Skeletal muscle cell (primary cell): ENCODE results near the gene DDX17.

Experiments used
- DNase-seq: peaks from one replicate; pipeline ENCODE4 v3.0.0-alpha.2; 2010; ENCODE audit warnings: low read depth
- H3K4me3 ChIP-seq: 2 replicates; pipeline ENCODE4 v1.5.1; 2011; ENCODE audit warnings: low read depth, mild to moderate bottlenecking, control low read depth, low read length, moderate library complexity

DDX17 gene

GRCh38 chr22:38453066-38453672 lies 52.9 kb downstream of the DDX17 start:
- no peak for DNase-seq
- no peak overlapping the region for H3K4me3 ChIP-seq

- no peak for DNase-seq
- no peak overlapping the region for H3K4me3 ChIP-seq
Observed at GRCh38 chr22:38452373-38453065, 53.6 kb downstream of the DDX17 start.

- no peak for DNase-seq
- no peak overlapping the region for H3K4me3 ChIP-seq
Observed at GRCh38 chr22:38451864-38452263, 54.2 kb downstream of the DDX17 start.

GRCh38 chr22:38451404-38451803 lies 54.7 kb downstream of the DDX17 start:
- no peak for DNase-seq
- H3K4me3 ChIP-seq = no peak overlapping the region

GRCh38 chr22:38450234-38450797 lies 55.8 kb downstream of the DDX17 start:
- H3K4me3 ChIP-seq = no peak overlapping the region
- DNase-seq = no peak

- H3K4me3 ChIP-seq = no peak overlapping the region
- DNase-seq = no peak
Observed at GRCh38 chr22:38449776-38450175, 56.3 kb downstream of the DDX17 start.

- DNase-seq = no peak
Observed at GRCh38 chr22:38448945-38449745, 57.0 kb downstream of the DDX17 start.

GRCh38 chr22:38446018-38446601 lies 60.0 kb downstream of the DDX17 start:
- H3K4me3 ChIP-seq = no peak overlapping the region

More at GRCh38 chr22:38448945-38449745, 57.0 kb downstream of the DDX17 start:
- no peak overlapping the region for H3K4me3 ChIP-seq

GRCh38 chr22:38444783-38445182 lies 61.3 kb downstream of the DDX17 start:
- H3K4me3 ChIP-seq = no peak overlapping the region
- no peak for DNase-seq

More at GRCh38 chr22:38446018-38446601, 60.0 kb downstream of the DDX17 start:
- no peak for DNase-seq

GRCh38 chr22:38443628-38444521 lies 62.2 kb downstream of the DDX17 start:
- H3K4me3 ChIP-seq = no peak overlapping the region

GRCh38 chr22:38442967-38443627 lies 63.0 kb downstream of the DDX17 start:
- no peak overlapping the region for H3K4me3 ChIP-seq
- no peak for DNase-seq

More at GRCh38 chr22:38443628-38444521, 62.2 kb downstream of the DDX17 start:
- no peak for DNase-seq

- H3K4me3 ChIP-seq = no peak overlapping the region
- DNase-seq = no peak
Observed at GRCh38 chr22:38441620-38442287, 64.4 kb downstream of the DDX17 start.

GRCh38 chr22:38440747-38441350 lies 65.3 kb downstream of the DDX17 start:
- no peak overlapping the region for H3K4me3 ChIP-seq

GRCh38 chr22:38437416-38437815 lies 68.7 kb downstream of the DDX17 start:
- DNase-seq = no peak
- H3K4me3 ChIP-seq = no peak overlapping the region

More at GRCh38 chr22:38440747-38441350, 65.3 kb downstream of the DDX17 start:
- no peak for DNase-seq

GRCh38 chr22:38436629-38437395 lies 69.3 kb downstream of the DDX17 start:
- DNase-seq = no peak
- H3K4me3 ChIP-seq = no peak overlapping the region

GRCh38 chr22:38435965-38436364 lies 70.1 kb downstream of the DDX17 start:
- no peak for DNase-seq
- H3K4me3 ChIP-seq = no peak overlapping the region

- DNase-seq = no peak
- no peak overlapping the region for H3K4me3 ChIP-seq
Observed at GRCh38 chr22:38435010-38435409, 71.1 kb downstream of the DDX17 start.
